Measurements from ENCODE around the gene RAD9B. TPM values are rescaled to one million over a fixed set of nuclear protein-coding genes. Genes with fewer than 3 reads are reported as not detected.

Gene RAD9B
- total and polyA plus RNA-seq, 9 of the 15 experiments (the other 6 are each of a cell fraction or from before 2014, with no cell fraction given), result 0.05 to 0.83 (median 0.32) TPM

- TF ChIP-seq ZBTB43 (CRISPR knock-in tag; IDR thresholded peaks at IDR 0.05) (peak; percentile 90; the same call in 1 of the 2 replicates), ELK3 (CRISPR knock-in tag; IDR thresholded peaks at IDR 0.05) (no peak; the same call in 1 of the 2 replicates), ZBTB12 (CRISPR knock-in tag; IDR thresholded peaks at IDR 0.05) (peak; percentile 65; the same call in 1 of the 2 replicates), ID3 (CRISPR knock-in tag; IDR thresholded peaks at IDR 0.05) (peak; percentile 41; the same call in 1 of the 2 replicates), ID3 (tag; IDR thresholded peaks at IDR 0.05) (peak; percentile 98), PATZ1 (CRISPR knock-in tag; IDR thresholded peaks at IDR 0.05; ENCODE audit: borderline replicate concordance) (no peak), ZNF586 (CRISPR knock-in tag; conservative IDR thresholded peaks at IDR 0.05) (no peak), DDX20 (tag; IDR thresholded peaks at IDR 0.05; ENCODE audit: low read depth) (peak; percentile 78), FOSL1 (tag; conservative IDR thresholded peaks at IDR 0.05) (peak; percentile 52), RBM17 (IDR thresholded peaks at IDR 0.05; ENCODE audit: borderline replicate concordance, low read depth, low read length) (no peak), ZKSCAN3 (CRISPR knock-in tag; IDR thresholded peaks at IDR 0.05) (no peak), ZBED1 (IDR thresholded peaks at IDR 0.05) (peak; percentile 68), POLR2AphosphoS2 (IDR thresholded peaks at IDR 0.05; ENCODE audit: low read length) (no peak; the same call in 1 of the 2 replicates), MEF2A (IDR thresholded peaks at IDR 0.05; ENCODE audit: control insufficient read depth, low read depth, low read length) (no peak), USF2 (CRISPR knock-in tag; IDR thresholded peaks at IDR 0.05) (no peak), ATF4 (CRISPR knock-in tag; IDR thresholded peaks at IDR 0.05) (peak; percentile 80), RBM14 (IDR thresholded peaks at IDR 0.05; ENCODE audit: borderline replicate concordance, insufficient read depth, low read depth, low read length) (no peak), BCOR (IDR thresholded peaks at IDR 0.05) (peak; percentile 24; the same call in 1 of the 2 replicates)
Measured at GRCh38 chr12:110501752-110502738, at the start of gene RAD9B, which contains the start of gene VPS29 (continued).

Data from K562 (cell line).